Effector memory CD8-positive, alpha-beta T cell (primary cell): Measurements from ENCODE around the gene MAGEA1.
"Not testable (repeated sequence)": the region's sequence is repeated elsewhere in the genome, so short reads cannot be mapped to it uniquely, and the experiment has no call there.

Experiments used
- ATAC-seq: fragments of 150-1000 bp; cut with Tn5 transposase; replicated peaks from 2 replicates; pipeline ENCODE4 v1.10.0; 2021; ENCODE audit warnings: mild to moderate bottlenecking, moderate library complexity
- DNase-seq, 3 experiments: peaks; one replicate each; pipeline ENCODE4 v3.0.0; 2021
- H3K27ac Mint-ChIP-seq, 2 donors: one replicate each; pipeline ENCODE4 v1.8.0; 2022; ENCODE audit warnings: mild to moderate bottlenecking in 2 of 2, mixed read lengths in 2 of 2, moderate library complexity in 2 of 2
- H3K27me3 Mint-ChIP-seq, 2 donors: one replicate each; pipeline ENCODE4 v1.8.0; 2022; ENCODE audit warnings: mixed read lengths in 2 of 2
- H3K36me3 Mint-ChIP-seq: one replicate; pipeline ENCODE4 v1.8.0; 2022; ENCODE audit warnings: mild to moderate bottlenecking, moderate library complexity, mixed read lengths; ENCODE audit not compliant: insufficient read depth
- H3K4me1 Mint-ChIP-seq, 2 donors: one replicate each; pipeline ENCODE4 v1.8.0; 2022; ENCODE audit warnings: low read depth in 2 of 2, mixed read lengths in 2 of 2
- H3K4me3 Mint-ChIP-seq, 2 donors: one replicate each; pipeline ENCODE4 v1.8.0; 2022; ENCODE audit warnings: mild to moderate bottlenecking in 2 of 2, mixed read lengths in 2 of 2, moderate library complexity in 2 of 2
- H3K9me3 Mint-ChIP-seq, 2 donors: one replicate each; pipeline ENCODE4 v1.8.0; 2022; ENCODE audit warnings: mixed read lengths in 2 of 2
- total RNA-seq, 9 experiments: gene quantifications; one replicate each; lab custom pipeline; 2026; lab: John Stamatoyannopoulos, UW

MAGEA1 gene
- 0 to 0.11 (median 0) reads per million in 9 experiments for total RNA-seq

- no peak within 1 kb of the TSS for H3K27ac Mint-ChIP-seq
- H3K36me3 Mint-ChIP-seq: no peaks in the 10 kb centered on the region
- DNase-seq: no peak
- no peak within 1 kb of the TSS for H3K4me3 Mint-ChIP-seq
- H3K27me3 Mint-ChIP-seq: peaks cover 7 to 31% of the 10 kb centered on the region in 2 donors
- ATAC-seq: no peak
- no peaks in the 10 kb centered on the region for H3K4me1 Mint-ChIP-seq
- no peaks in the 10 kb centered on the region for H3K9me3 Mint-ChIP-seq
Measured at GRCh38 chrX:153179131-153179530, at the start of gene MAGEA1. MAGEA1 (plus strand) TSS chrX:153179284; CDS start chrX:153182390, 3,106 bp downstream.

- not testable (repeated sequence) for ATAC-seq, H3K36me3 Mint-ChIP-seq, H3K4me1 Mint-ChIP-seq, H3K9me3 Mint-ChIP-seq, H3K27ac Mint-ChIP-seq, DNase-seq, H3K27me3 Mint-ChIP-seq, H3K4me3 Mint-ChIP-seq
Measured at GRCh38 chrX:153132924-153133323, 46.2 kb upstream of the MAGEA1 start.

GRCh38 chrX:153139074-153139473, 40.0 kb upstream of the MAGEA1 start:
- H3K27me3 Mint-ChIP-seq, H3K9me3 Mint-ChIP-seq, H3K27ac Mint-ChIP-seq, H3K4me1 Mint-ChIP-seq, H3K36me3 Mint-ChIP-seq, ATAC-seq, H3K4me3 Mint-ChIP-seq, DNase-seq: not testable (repeated sequence)

GRCh38 chrX:153146288-153146687, 32.8 kb upstream of the MAGEA1 start:
- H3K4me3 Mint-ChIP-seq, H3K9me3 Mint-ChIP-seq, H3K27ac Mint-ChIP-seq, ATAC-seq, H3K4me1 Mint-ChIP-seq, DNase-seq, H3K27me3 Mint-ChIP-seq, H3K36me3 Mint-ChIP-seq: not testable (repeated sequence)

- ATAC-seq: no peak
- Mint-ChIP-seq H3K36me3 (no peaks in the 10 kb centered on the region), H3K9me3 (no peaks in the 10 kb centered on the region), H3K27me3 (peaks cover 6 to 19% of the 10 kb centered on the region in 2 donors), H3K27ac (no peak overlapping the region), H3K4me3 (no peak overlapping the region), H3K4me1 (no peaks in the 10 kb centered on the region)
- no peak for DNase-seq
Measured at GRCh38 chrX:153153516-153153915, 25.6 kb upstream of the MAGEA1 start.

- Mint-ChIP-seq H3K4me1 (no peaks in the 10 kb centered on the region), H3K27ac (no peak overlapping the region), H3K4me3 (no peak overlapping the region), H3K36me3 (no peaks in the 10 kb centered on the region), H3K27me3 (peaks cover 13 to 26% of the 10 kb centered on the region in 2 donors), H3K9me3 (no peaks in the 10 kb centered on the region)
- ATAC-seq: no peak
- no peak for DNase-seq
Measured at GRCh38 chrX:153157450-153157849, 21.6 kb upstream of the MAGEA1 start.

- H3K4me3 Mint-ChIP-seq: no peak overlapping the region
Measured at GRCh38 chrX:153158319-153158718, 20.8 kb upstream of the MAGEA1 start.

GRCh38 chrX:153161952-153162351, 17.1 kb upstream of the MAGEA1 start:
- Mint-ChIP-seq H3K4me3 (no peak overlapping the region), H3K9me3 (no peaks in the 10 kb centered on the region)
- DNase-seq: no peak

More at GRCh38 chrX:153158319-153158718, 20.8 kb upstream of the MAGEA1 start:
- no peak for DNase-seq
- H3K27ac Mint-ChIP-seq: no peak overlapping the region
- no peak for ATAC-seq
- no peaks in the 10 kb centered on the region for H3K9me3 Mint-ChIP-seq
- peaks cover 13 to 26% of the 10 kb centered on the region in 2 donors for H3K27me3 Mint-ChIP-seq
- no peaks in the 10 kb centered on the region for H3K4me1 Mint-ChIP-seq
- H3K36me3 Mint-ChIP-seq: no peaks in the 10 kb centered on the region

GRCh38 chrX:153164733-153165132, 14.4 kb upstream of the MAGEA1 start:
- H3K36me3 Mint-ChIP-seq: no peaks in the 10 kb centered on the region
- H3K4me1 Mint-ChIP-seq: no peaks in the 10 kb centered on the region
- no peaks in the 10 kb centered on the region for H3K9me3 Mint-ChIP-seq
- ATAC-seq (no peak), DNase-seq (no peak)
- H3K27me3 Mint-ChIP-seq: peaks cover 11 to 23% of the 10 kb centered on the region in 2 donors
- H3K4me3 Mint-ChIP-seq: no peak overlapping the region
- H3K27ac Mint-ChIP-seq: no peak overlapping the region

More at GRCh38 chrX:153161952-153162351, 17.1 kb upstream of the MAGEA1 start:
- Mint-ChIP-seq H3K27me3 (peaks cover 16 to 29% of the 10 kb centered on the region in 2 donors), H3K36me3 (no peaks in the 10 kb centered on the region), H3K27ac (no peak overlapping the region), H3K4me1 (no peaks in the 10 kb centered on the region)
- ATAC-seq: no peak

GRCh38 chrX:153168423-153168822, 10.7 kb upstream of the MAGEA1 start:
- H3K27me3 Mint-ChIP-seq: peaks cover 9 to 35% of the 10 kb centered on the region in 2 donors
- not testable (repeated sequence) for H3K36me3 Mint-ChIP-seq, DNase-seq, ATAC-seq, H3K4me3 Mint-ChIP-seq, H3K9me3 Mint-ChIP-seq, H3K27ac Mint-ChIP-seq, H3K4me1 Mint-ChIP-seq

- H3K27ac Mint-ChIP-seq: no peak overlapping the region
Measured at GRCh38 chrX:153181822-153182221, 2.7 kb downstream of the MAGEA1 start.

GRCh38 chrX:153184787-153185186, 5.7 kb downstream of the MAGEA1 start:
- DNase-seq (no peak), ATAC-seq (no peak)
- H3K4me1 Mint-ChIP-seq: no peaks in the 10 kb centered on the region
- peaks cover 24 to 56% of the 10 kb centered on the region in 2 donors for H3K27me3 Mint-ChIP-seq
- H3K27ac Mint-ChIP-seq: no peak overlapping the region
- no peak overlapping the region for H3K4me3 Mint-ChIP-seq
- H3K9me3 Mint-ChIP-seq: no peaks in the 10 kb centered on the region
- no peaks in the 10 kb centered on the region for H3K36me3 Mint-ChIP-seq

More at GRCh38 chrX:153181822-153182221, 2.7 kb downstream of the MAGEA1 start:
- Mint-ChIP-seq H3K9me3 (no peaks in the 10 kb centered on the region), H3K36me3 (no peaks in the 10 kb centered on the region), H3K4me3 (no peak overlapping the region), H3K27me3 (peaks cover 9 to 34% of the 10 kb centered on the region in 2 donors), H3K4me1 (no peaks in the 10 kb centered on the region)
- DNase-seq (no peak), ATAC-seq (no peak)

GRCh38 chrX:153190381-153190780, 11.3 kb downstream of the MAGEA1 start:
- no peak overlapping the region for H3K4me3 Mint-ChIP-seq
- ATAC-seq (no peak), DNase-seq (no peak)
- no peaks in the 10 kb centered on the region for H3K9me3 Mint-ChIP-seq
- H3K27ac Mint-ChIP-seq: no peak overlapping the region
- H3K27me3 Mint-ChIP-seq: peaks cover 40 to 43% of the 10 kb centered on the region in 2 donors
- H3K4me1 Mint-ChIP-seq: no peaks in the 10 kb centered on the region
- H3K36me3 Mint-ChIP-seq: no peaks in the 10 kb centered on the region

- H3K36me3 Mint-ChIP-seq: no peaks in the 10 kb centered on the region
- DNase-seq: no peak
- no peaks in the 10 kb centered on the region for H3K4me1 Mint-ChIP-seq
- ATAC-seq: no peak
- no peak overlapping the region for H3K27ac Mint-ChIP-seq
- H3K9me3 Mint-ChIP-seq: no peaks in the 10 kb centered on the region
- H3K27me3 Mint-ChIP-seq: peaks cover 18 to 32% of the 10 kb centered on the region in 2 donors
- H3K4me3 Mint-ChIP-seq: no peak overlapping the region
Measured at GRCh38 chrX:153200462-153200861, 21.4 kb downstream of the MAGEA1 start.
